Activated T-helper 1 cell treated with anti-CD3 and anti-CD28 coated beads, Interleukin-12 subunit alpha, Interleukin-12 subunit beta, Interleukin-2, Interleukin-4 antibody, amounts not matched to agents 30 ng/mL and 10 ng/mL and 1 ng/mL, durations not matched to agents 14 hours and 24 hours and 36 hours (primary cell): ENCODE results near the gene ANKS1B. TPM values are rescaled to one million over a fixed set of nuclear protein-coding genes. Genes with fewer than 3 reads are reported as not detected.
"Not testable (repeated sequence)": the region's sequence is repeated elsewhere in the genome, so short reads cannot be mapped to it uniquely, and the experiment has no call there.

Experiments
- DNase-seq: peaks from one replicate; pipeline ENCODE4 v3.0.0; 2021; ENCODE audit warnings: low spot score
- H3K27ac Mint-ChIP-seq: one replicate; pipeline ENCODE4 v1.8.0; 2021; ENCODE audit warnings: mild to moderate bottlenecking, mixed read lengths
- H3K27me3 Mint-ChIP-seq: one replicate; pipeline ENCODE4 v1.8.0; 2022; ENCODE audit warnings: mild to moderate bottlenecking, moderate library complexity, mixed read lengths; ENCODE audit not compliant: insufficient read depth
- H3K36me3 Mint-ChIP-seq: one replicate; pipeline ENCODE4 v1.8.0; 2021; ENCODE audit warnings: low read depth, mixed read lengths
- H3K4me1 Mint-ChIP-seq: one replicate; pipeline ENCODE4 v1.8.0; 2021; ENCODE audit warnings: low read depth, mixed read lengths
- H3K4me3 Mint-ChIP-seq: one replicate; pipeline ENCODE4 v1.8.0; 2021; ENCODE audit warnings: mild to moderate bottlenecking, moderate library complexity, mixed read lengths
- H3K9me3 Mint-ChIP-seq: one replicate; pipeline ENCODE4 v1.8.0; 2021; ENCODE audit warnings: mixed read lengths
- intact Hi-C: fragments of 100-400 bp; cut with micrococcal nuclease; formaldehyde crosslinking; loops from one replicate; pipeline ENCODE4 v1.15.1; 2024
- total RNA-seq: library from RNA; stranded (reverse); gene quantifications from 2 replicates; pipeline ENCODE4 v1.2.3, GENCODE V29; 2022

ANKS1B gene
- total RNA-seq, 1 donor from 2014 or later = 2.8 TPM

- H3K9me3 Mint-ChIP-seq, intact Hi-C loops: not testable (repeated sequence)
Measured at GRCh38 chr12:99719411-99720082, 265.2 kb downstream of the ANKS1B start.

GRCh38 chr12:99715841-99716510 lies 268.8 kb downstream of the ANKS1B start:
- DNase-seq, H3K27me3 Mint-ChIP-seq, H3K9me3 Mint-ChIP-seq, intact Hi-C loops, H3K36me3 Mint-ChIP-seq, H3K4me3 Mint-ChIP-seq, H3K27ac Mint-ChIP-seq, H3K4me1 Mint-ChIP-seq: not testable (repeated sequence)

More at GRCh38 chr12:99719411-99720082, 265.2 kb downstream of the ANKS1B start:
- not testable (repeated sequence) for H3K4me1 Mint-ChIP-seq, H3K4me3 Mint-ChIP-seq, H3K36me3 Mint-ChIP-seq, H3K27me3 Mint-ChIP-seq, H3K27ac Mint-ChIP-seq, DNase-seq

- not testable (repeated sequence) for H3K27ac Mint-ChIP-seq
Measured at GRCh38 chr12:99714921-99715320, 269.8 kb downstream of the ANKS1B start.

GRCh38 chr12:99713946-99714520 lies 270.7 kb downstream of the ANKS1B start:
- Mint-ChIP-seq H3K4me3 (no peak overlapping the region), H3K9me3 (peaks cover 10% of the 10 kb centered on the region), H3K36me3 (no peaks in the 10 kb centered on the region), H3K27ac (no peak overlapping the region), H3K27me3 (no peaks in the 10 kb centered on the region), H3K4me1 (no peaks in the 10 kb centered on the region)
- no peak for DNase-seq
- intact Hi-C loops = no loop called here

More at GRCh38 chr12:99714921-99715320, 269.8 kb downstream of the ANKS1B start:
- H3K36me3 Mint-ChIP-seq, DNase-seq, H3K4me3 Mint-ChIP-seq, H3K9me3 Mint-ChIP-seq, H3K4me1 Mint-ChIP-seq, H3K27me3 Mint-ChIP-seq, intact Hi-C loops: not testable (repeated sequence)

- intact Hi-C loops = no loop called here
- no peak for DNase-seq
- no peaks in the 10 kb centered on the region for H3K36me3 Mint-ChIP-seq
- H3K4me3 Mint-ChIP-seq = no peak overlapping the region
- H3K4me1 Mint-ChIP-seq = no peaks in the 10 kb centered on the region
- no peaks in the 10 kb centered on the region for H3K27me3 Mint-ChIP-seq
- no peak overlapping the region for H3K27ac Mint-ChIP-seq
- peaks cover 10% of the 10 kb centered on the region for H3K9me3 Mint-ChIP-seq
Measured at GRCh38 chr12:99712281-99712680, 272.5 kb downstream of the ANKS1B start.

GRCh38 chr12:99711246-99711645 lies 273.5 kb downstream of the ANKS1B start:
- no peaks in the 10 kb centered on the region for H3K4me1 Mint-ChIP-seq
- intact Hi-C loops = no loop called here
- peaks cover 3% of the 10 kb centered on the region for H3K9me3 Mint-ChIP-seq
- no peaks in the 10 kb centered on the region for H3K36me3 Mint-ChIP-seq
- H3K27ac Mint-ChIP-seq = no peak overlapping the region
- H3K4me3 Mint-ChIP-seq = no peak overlapping the region
- no peak for DNase-seq
- no peaks in the 10 kb centered on the region for H3K27me3 Mint-ChIP-seq

- intact Hi-C loops = no loop called here
- Mint-ChIP-seq H3K4me1 (no peaks in the 10 kb centered on the region), H3K36me3 (no peaks in the 10 kb centered on the region), H3K27ac (no peak overlapping the region), H3K27me3 (no peaks in the 10 kb centered on the region), H3K9me3 (no peaks in the 10 kb centered on the region), H3K4me3 (no peak overlapping the region)
- DNase-seq = no peak
Measured at GRCh38 chr12:99709619-99710018, 275.1 kb downstream of the ANKS1B start.

GRCh38 chr12:99709116-99709515 lies 275.6 kb downstream of the ANKS1B start:
- no peaks in the 10 kb centered on the region for H3K9me3 Mint-ChIP-seq
- H3K36me3 Mint-ChIP-seq = no peaks in the 10 kb centered on the region

GRCh38 chr12:99707883-99708282 lies 276.9 kb downstream of the ANKS1B start:
- Mint-ChIP-seq H3K36me3 (no peaks in the 10 kb centered on the region), H3K27ac (no peak overlapping the region), H3K27me3 (no peaks in the 10 kb centered on the region), H3K4me1 (no peaks in the 10 kb centered on the region), H3K4me3 (no peak overlapping the region), H3K9me3 (no peaks in the 10 kb centered on the region)
- DNase-seq = no peak
- intact Hi-C loops = no loop called here

More at GRCh38 chr12:99709116-99709515, 275.6 kb downstream of the ANKS1B start:
- Mint-ChIP-seq H3K4me1 (no peaks in the 10 kb centered on the region), H3K27ac (no peak overlapping the region), H3K27me3 (no peaks in the 10 kb centered on the region), H3K4me3 (no peak overlapping the region)
- intact Hi-C loops = no loop called here
- DNase-seq = no peak

GRCh38 chr12:99706736-99707473 lies 277.8 kb downstream of the ANKS1B start:
- Mint-ChIP-seq H3K4me3 (no peak overlapping the region), H3K36me3 (no peaks in the 10 kb centered on the region), H3K27ac (no peak overlapping the region), H3K9me3 (no peaks in the 10 kb centered on the region), H3K4me1 (no peaks in the 10 kb centered on the region), H3K27me3 (no peaks in the 10 kb centered on the region)
- no peak for DNase-seq
- intact Hi-C loops = no loop called here

GRCh38 chr12:99704458-99704857 lies 280.3 kb downstream of the ANKS1B start:
- H3K4me1 Mint-ChIP-seq = no peaks in the 10 kb centered on the region
- DNase-seq = no peak
- no peaks in the 10 kb centered on the region for H3K36me3 Mint-ChIP-seq
- H3K9me3 Mint-ChIP-seq = no peaks in the 10 kb centered on the region
- H3K4me3 Mint-ChIP-seq = no peak overlapping the region
- no peak overlapping the region for H3K27ac Mint-ChIP-seq
- intact Hi-C loops = no loop called here
- no peaks in the 10 kb centered on the region for H3K27me3 Mint-ChIP-seq

- no peaks in the 10 kb centered on the region for H3K27me3 Mint-ChIP-seq
- intact Hi-C loops = no loop called here
Measured at GRCh38 chr12:99704036-99704435, 280.7 kb downstream of the ANKS1B start.

GRCh38 chr12:99700032-99700431 lies 284.7 kb downstream of the ANKS1B start:
- Mint-ChIP-seq H3K9me3 (no peaks in the 10 kb centered on the region), H3K4me1 (no peaks in the 10 kb centered on the region), H3K36me3 (no peaks in the 10 kb centered on the region), H3K27ac (no peak overlapping the region), H3K4me3 (no peak overlapping the region), H3K27me3 (no peaks in the 10 kb centered on the region)
- intact Hi-C loops = no loop called here
- DNase-seq = no peak

More at GRCh38 chr12:99704036-99704435, 280.7 kb downstream of the ANKS1B start:
- Mint-ChIP-seq H3K9me3 (no peaks in the 10 kb centered on the region), H3K4me1 (no peaks in the 10 kb centered on the region), H3K36me3 (no peaks in the 10 kb centered on the region), H3K4me3 (no peak overlapping the region), H3K27ac (no peak overlapping the region)
- DNase-seq = no peak
